NCI-H1105 treated with DMSO at 0.1 percent for 48 hours (cell line): Measurements from ENCODE around the gene ACP4.
"Not testable (repeated sequence)": the region's sequence is repeated elsewhere in the genome, so short reads cannot be mapped to it uniquely, and the experiment has no call there.

Experiments
- DNase-seq: peaks from one replicate; lab custom pipeline; 2025; lab: John Stamatoyannopoulos, UW

ACP4 gene

DNA sequence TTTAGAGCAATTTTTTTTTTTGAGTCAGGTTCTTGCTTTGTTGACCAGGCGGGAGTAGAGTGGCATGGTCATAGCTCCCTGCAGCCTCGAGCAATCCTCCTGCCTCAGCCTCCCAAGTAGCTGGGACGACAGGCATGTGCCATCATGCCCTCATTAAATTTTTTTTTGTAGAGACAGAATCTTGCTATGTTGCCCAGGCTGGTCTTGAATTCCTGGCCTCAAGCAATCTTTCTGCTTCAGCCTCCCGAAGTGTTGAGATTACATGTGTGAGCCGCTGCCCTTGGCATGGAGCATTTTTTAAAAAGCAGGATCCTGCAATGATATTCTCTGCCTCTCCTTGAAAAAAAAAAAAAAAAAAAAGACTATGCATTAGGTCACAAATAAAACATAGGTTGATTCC is 14.1 kb upstream of the ACP4 start:
- DNase-seq: no peak

DNA sequence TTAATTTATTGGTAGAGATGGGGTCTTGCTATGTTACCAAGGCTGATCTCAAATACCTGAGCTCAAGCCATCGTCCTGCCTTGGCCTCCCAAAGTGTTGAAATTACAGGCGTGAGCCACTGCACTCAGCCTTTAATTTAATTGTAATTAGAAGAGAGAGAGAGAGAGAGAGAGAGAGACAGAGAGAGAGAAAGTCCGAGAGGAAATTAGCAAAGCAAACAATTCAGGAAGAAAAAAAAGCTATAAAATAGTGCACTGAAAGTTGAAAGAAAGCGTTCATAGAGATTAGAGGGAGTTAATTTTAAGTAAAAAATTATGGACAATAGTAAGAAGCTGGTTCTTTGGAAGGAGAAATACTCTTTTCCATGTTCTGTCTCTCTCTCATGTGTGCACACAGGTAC is 13.0 kb upstream of the ACP4 start:
- no peak for DNase-seq

DNA sequence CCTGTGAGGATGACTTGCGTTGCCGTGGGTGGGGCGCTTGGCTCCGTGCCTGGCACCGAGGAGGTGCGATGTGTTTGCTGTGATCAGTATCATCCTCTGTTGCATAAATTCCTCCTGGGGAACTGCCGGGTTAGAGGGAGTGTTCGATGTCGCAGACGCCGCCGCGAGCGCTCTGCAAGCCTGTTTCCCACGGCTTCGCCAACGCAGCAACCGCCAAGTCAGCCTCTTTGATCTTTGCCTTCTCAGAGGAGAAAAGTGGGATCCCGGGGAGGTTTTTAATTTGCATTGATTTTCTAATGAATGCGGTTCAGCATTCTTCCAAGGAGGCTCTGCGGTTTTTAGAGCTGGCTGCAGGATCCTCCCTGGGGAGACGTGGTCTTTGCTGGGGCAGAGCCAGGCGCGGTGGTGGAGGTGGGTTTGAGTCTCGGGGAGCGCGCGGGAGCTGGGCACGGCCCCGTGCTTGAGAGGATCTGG is 12.3 kb upstream of the ACP4 start:
- DNase-seq: no peak

DNA sequence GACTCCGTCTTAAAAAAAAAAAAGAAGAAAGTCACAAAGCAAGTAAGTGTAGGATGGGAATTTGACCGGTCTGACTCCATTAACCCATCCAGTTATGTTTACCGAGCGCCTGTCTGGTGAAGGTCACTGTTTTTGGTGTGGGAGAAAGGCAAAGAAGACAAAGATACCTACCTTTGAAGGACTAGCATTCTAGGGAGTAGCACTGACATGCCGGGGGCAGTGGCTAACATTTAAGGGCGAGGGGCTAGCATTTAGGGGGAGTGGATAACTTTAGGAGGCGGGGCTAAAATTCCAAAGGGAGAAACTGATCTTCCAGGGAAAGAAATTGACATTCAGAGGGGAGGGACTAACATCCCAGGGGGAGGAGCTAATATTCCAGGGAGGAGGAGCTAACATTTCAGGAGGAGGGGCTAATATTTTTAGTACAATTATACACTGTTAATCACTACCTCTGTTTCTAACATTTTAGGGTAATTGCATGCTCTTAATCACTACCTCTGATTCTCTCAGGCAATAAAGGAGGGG is 11.2 kb upstream of the ACP4 start:
- DNase-seq: no peak

DNA sequence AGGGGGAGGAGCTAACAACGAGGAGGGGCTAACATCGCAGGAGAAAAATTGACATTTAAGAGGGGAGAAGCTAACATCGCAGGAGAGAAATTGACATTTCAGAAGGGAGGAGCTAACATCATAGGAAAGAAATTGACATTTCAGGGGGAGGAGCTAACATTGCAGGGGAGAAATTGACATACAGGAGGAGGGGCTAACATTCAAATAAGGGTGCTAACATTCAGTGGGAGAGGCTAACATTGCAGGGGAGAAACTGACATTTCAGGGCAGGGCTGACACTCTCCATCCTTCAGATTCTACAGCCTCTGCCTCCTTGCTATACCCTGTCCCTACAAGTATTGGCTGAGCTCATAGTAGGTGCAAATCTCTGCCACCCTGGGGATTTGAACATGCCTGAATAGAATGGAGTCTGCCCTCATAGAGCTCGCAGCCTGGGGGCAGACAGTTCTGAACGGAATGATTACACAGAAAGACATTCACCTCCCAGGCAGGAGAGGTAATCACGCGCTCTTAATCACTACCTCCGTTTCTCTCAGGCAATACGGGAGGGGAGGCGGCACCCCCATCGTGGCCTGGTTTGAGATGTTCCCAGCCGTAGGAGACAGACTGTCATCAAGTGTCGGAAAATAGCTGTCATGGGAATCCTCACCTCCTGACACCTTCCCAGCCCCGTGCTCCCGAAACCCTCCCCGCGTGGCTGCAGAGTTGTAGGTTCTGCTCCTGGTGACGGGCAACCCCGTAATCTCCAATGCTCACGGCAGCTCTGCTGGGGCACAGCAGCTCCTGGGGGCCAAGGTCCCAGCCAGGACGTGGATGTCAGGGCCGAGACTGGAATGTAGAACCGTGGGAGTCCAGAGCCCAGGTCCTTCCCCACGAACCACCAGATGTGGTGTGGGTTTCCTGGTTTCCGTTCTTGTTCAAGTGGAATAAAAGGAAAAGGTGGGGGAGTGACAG is 10.4 kb upstream of the ACP4 start:
- DNase-seq: no peak

DNA sequence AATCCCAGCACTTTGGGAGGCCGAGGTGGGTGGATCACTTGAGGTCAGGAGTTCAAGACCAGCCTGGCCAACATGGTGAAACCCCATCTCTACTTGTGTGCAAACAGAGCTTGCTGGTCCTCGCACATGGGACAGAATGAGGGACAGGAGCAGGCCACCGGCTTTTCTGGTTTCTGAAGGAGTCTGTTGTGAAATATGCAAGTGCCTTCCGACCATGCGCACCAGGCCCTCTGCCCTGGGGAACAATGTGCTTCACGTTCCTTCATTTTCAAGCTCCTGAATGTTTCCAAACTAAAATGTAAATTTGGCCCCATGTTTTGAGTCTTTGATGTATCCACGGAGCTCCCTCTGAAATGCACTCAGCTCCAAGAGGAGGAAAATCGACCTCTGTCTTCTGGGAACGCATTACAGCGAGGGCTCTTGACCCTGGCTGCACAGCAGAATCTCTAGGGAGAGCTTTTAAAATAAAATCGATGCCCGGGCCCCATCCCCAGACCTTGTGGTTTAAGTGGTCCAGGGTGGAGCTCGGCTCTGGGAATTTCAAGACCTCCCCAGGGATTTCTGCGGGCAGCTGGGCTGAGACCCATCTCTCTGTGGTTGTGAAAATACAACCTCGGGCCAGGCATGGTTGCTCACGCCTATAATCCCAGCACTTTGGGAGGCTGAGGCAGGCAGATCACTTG is 9.3 kb upstream of the ACP4 start:
- no peak for DNase-seq

DNA sequence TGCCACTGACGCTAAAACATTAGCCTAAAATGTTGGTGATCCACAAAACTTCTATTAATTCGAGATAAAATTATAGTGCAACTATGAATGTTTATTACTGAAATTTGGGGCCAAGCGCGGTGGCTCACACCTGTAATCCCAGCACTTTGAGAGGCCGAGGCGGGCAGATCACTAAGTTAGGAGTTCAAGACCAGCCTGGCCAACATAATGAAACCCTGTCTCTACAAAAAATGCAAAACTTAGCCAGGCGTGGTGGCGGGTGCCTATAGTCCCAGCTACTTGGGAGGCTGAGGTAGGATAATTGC is 6.4 kb upstream of the ACP4 start:
- not testable (repeated sequence) for DNase-seq

DNA sequence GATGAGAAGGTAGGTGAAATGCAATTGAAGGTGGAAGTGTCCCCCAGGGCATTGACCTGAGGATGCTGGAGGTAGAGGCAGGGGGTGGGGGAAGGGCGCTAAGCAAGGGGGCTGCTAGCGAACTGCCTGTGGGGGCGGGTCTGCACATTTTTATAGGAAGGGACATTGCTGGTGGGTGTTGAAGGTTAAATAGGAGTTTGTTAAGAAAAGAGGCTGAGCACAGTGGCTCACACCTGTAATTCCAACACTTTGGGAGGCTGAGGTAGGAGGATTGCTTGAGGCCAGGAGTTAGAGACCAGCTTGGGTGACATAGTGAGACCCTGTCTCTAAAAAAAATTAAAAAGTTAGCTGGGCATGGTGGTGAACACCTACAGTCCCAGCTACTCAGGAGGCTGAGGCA is 5.5 kb upstream of the ACP4 start:
- DNase-seq: no peak

DNA sequence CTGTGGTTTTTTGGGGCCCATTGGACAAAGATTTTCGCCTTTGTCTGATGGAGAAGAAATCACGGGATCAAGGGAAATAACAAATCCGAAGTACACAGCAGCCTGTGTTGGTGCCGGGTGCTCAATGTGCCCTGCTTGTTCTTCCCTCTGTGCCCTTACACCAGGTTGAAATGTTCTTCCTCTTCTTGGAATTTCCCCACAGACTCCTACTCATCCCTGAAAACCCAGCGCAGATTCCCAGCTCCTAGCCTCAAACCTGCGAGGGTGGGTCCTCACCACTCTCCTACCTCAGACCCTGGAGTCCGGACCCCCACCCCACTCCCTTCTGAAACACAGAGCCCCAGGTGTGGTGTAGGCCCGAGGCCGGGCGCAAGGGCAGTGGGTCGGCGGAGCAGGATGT is 4.9 kb upstream of the ACP4 start:
- no peak for DNase-seq

DNA sequence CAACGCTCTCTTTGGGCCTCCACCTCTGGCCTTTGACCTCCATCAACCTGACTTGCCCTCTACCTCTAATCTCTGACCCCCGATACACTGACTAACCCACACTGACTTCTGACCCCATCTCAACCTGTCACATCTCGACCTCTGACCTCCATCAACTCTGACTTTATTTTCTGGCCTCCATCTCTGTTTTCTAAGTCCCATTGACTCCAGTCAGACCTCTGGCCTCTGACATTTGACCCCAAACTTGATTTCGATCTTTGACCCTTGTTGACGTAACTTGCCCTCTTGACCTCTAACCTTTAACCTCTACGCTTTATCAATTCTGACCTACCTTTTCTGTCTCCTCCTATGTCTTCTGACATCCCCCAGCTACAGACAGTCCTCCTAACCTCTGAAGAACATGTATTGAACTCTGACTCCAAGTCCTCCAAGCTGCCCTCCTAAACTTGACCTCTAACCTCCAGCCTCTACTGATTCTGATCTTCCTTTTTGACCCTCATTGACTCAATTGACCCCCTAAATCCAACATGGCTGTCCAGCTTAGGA is 780 bp downstream of the ACP4 start:
- DNase-seq: no peak

DNA sequence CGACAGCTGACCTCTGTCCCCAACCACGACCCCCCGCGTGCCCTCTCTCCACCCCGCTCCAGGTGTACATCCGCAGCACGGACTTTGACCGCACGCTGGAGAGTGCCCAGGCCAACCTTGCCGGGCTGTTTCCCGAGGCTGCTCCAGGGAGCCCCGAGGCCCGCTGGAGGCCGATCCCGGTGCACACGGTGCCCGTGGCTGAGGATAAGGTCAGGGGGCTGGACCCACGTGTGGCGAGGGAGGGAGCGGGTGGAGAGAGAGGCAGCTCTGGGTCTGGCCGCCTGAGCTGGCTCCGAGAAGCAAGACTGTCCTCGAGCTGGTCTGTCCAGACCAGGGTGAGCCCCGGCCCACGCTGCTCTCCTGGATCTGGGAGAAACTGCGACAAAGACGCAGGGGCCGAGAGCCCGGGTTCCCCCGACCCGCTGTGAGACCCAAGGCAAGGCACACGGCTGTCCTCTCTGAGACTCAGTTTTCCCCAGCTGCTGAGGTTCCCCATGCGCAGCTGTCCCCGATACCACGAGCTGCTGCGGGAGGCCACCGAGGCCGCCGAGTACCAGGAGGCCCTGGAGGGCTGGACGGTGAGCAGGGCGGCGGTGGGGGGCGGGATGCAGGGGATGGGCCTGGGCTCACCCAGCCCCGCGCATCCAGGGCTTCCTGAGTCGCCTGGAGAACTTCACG is 1.5 kb downstream of the ACP4 start:
- no peak for DNase-seq

DNA sequence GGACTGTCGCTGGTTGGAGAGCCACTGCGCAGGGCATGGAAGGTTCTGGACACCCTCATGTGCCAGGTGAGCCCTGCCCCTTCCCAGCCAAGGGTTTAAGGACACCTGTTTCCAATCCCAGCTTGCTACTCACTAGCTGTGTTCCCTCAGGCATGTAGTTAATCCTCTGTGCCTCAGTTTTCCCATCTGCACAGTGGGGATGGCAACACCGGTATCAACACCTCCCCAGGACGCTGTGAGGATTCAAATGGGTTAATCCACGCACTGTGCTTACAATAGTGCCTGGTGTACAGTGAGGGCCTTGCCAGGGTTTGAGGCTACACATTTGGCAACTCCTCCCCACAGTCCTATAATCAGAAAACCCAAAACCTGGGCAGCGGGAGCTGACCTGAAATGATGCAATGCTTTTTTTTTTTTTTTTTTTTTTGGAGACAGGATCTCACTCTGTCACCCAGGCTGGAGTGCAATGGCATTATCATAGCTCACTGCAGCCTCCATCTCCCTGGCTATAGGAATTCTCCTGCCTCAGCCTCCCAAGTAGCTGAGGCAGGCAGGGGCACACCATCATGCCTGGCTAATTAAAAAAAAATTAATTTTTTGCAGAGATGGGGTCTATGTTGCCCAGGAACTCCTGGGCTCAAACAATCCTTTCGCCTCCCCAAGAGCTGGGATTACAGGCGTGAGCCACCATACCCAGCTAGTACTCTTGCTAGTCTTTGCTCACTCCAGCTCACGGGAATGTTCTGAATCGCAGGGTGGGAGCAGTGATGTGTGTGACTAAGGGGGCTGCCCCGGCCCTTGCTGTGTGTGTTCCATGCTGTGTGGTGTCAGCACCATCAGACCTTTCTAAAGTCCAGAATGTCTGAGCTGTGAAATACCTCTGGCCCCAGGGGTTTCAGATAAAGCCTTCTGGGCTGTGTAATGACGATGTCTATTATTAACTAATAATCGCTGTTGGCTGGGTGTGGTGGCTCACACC is 2.3 kb downstream of the ACP4 start:
- DNase-seq: no peak

DNA sequence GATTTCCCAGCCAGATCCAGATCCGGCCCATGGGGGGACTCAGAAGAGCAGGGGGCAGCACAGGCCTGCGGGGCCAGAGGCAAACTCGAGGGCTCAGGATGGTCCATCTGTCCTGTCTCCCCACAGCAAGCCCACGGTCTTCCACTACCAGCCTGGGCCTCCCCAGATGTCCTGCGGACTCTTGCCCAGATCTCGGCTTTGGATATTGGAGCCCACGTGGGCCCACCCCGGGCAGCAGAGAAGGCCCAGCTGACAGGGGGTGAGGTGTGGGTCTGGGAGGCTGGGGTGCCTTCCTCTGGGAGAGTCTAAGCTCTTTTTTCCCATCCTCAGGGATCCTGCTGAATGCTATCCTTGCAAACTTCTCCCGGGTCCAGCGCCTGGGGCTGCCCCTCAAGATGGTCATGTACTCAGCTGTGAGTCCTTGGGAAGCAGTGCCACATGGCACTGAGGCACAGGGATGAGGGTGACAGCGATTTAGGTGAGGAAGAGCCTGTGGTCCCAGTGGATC is 3.4 kb downstream of the ACP4 start:
- DNase-seq: no peak

DNA sequence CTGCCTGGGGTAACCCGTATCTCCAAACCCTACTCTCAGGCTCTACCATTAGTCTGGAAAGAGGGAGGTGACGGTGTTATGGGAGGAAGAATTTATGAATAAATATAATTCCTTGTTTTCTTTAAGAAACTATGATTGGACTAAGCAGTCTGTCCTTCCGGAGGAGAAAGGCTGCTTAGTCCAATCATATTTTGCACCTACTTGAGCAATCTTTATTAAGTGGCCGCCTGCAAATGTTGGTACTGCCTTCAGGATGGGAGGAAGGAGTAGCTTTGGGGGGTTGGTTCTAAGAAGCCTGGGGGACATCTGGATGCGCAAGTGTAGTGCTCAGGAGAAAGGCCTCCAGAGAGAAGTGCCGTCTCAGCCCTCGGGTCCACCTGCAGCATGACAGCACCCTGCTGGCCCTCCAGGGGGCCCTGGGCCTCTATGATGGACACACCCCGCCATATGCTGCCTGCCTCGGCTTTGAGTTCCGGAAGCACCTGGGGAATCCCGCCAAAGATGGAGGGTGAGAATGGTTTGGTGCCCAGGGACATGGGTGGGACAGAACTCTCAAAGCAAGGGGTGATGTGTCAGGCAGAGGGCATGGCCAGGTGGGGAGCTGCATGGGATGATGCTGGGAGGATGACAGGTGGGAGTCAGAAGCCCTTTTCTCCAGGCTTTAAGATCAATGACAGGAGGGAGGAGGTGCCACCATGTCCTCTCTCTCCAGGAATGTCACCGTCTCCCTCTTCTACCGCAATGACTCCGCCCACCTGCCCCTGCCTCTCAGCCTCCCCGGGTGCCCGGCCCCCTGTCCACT is 4.1 kb downstream of the ACP4 start:
- DNase-seq: peak; percentile 60

DNA sequence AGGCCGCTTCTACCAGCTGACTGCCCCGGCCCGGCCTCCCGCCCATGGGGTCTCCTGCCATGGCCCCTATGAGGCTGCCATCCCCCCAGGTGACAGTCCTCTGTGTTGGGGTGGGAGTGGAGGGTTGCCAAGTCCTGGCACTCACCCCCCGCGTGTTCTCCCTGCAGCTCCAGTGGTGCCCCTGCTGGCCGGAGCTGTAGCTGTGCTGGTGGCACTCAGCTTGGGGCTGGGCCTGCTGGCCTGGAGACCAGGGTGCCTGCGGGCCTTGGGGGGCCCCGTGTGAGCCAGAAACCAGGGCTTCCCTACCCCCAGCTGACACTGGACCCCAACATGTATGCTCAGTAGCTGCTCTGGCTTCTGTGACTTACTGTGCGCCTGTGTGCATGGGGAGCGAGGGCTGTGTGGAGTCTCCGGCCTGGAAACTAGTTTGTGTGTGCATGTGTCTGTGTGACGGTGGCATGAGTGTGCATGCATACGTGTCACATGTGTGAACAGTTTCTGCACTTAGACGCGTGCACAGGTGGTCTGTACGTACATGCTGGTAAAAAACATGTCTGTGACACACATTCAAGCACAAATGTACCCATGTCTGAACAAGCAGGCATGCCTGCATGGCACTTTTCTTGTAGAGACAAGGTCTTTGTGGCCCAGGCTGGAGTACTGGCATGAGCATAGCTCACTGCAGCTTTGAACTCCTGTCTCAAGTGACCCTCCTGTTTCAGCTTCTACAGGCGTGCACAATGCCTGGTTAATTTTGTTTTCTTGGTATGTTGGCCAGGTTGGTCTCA is 4.9 kb downstream of the ACP4 start:
- peak; percentile 60 for DNase-seq

DNA sequence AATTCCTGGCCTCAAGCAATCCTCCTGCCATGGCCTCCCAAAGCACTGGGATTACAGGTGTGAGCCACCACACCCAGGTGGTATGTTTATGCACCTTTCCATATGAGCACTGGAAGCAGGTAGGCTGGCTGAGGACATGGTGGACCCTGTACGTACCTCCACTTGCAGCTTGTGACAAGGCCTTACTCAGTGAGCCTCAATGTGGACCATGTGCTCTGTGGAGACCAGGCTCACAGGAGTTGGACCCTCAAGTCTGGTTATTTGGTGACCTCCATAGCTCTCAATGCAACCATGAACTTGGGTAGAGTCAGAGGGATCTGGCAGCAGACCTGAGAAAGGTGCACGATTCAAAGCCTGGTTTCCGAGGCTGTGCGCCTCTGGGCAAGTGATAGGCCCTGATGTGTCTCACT is 5.5 kb downstream of the ACP4 start:
- no peak for DNase-seq

DNA sequence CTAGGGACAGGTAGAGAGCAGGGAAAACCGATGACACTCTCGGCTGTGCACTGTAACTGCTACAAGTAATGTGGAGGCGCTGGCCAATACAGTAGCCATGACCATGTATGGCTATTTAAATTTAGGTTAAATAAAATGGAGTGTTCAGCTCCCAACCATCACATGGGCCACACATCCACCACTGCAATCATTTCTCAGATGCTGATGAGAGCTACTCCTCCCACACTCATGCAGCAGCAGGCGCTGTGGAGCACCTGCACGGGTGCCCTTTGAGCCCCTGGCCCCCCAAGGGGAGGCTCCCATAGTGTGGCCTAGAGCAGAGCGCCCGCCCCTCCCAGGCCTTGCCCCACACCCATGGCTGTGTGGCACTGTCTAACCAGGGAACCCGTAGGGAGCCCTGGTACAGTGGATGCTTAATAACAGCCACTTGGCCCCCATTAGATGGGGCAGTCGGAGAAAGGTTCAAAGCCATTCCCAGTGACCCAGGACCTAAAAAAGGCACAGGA is 6.0 kb downstream of the ACP4 start:
- DNase-seq: no peak

DNA sequence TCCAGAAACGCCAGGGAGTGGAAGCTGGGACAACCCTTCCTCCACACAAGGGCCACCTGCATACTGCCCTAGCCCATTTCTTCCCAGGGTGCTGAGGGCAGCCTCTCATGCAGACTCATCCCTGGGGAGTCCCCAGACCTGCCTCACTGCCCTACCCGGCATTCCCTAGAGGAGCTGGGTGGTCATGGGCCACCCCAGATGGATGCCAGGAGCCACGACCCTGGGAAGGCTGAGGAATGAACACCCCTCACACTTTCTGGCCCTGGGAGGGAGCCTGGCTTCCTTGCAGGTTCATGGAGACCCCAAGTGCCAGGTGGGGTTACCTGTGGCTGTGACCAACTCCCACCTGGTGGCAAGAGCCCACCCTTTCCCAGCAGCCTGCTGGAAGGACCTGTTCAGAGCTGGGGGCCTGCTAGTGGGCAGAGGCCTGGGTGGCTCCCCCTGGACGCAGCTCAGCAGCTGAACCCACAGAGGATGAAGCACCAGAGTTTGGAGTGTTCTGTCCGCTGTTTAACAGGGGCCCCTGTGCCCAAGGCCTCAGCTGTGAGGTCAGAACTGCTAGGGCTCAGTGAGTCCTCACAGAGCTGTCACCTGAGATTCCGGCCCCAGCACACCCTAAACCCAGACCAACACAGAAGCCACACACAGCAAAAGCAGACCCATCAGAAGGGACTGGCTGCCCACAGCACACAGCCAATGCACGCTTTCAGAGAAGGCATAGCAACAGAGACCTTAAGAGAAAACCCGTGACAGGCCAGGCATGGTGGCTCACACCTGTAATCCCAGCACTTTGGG is 6.6 kb downstream of the ACP4 start:
- DNase-seq: no peak
